ENCODE results near the gene IL12RB1.
"Not testable (repeated sequence)": the region's sequence is repeated elsewhere in the genome, so short reads cannot be mapped to it uniquely, and the experiment has no call there.

The IL12RB1 gene

DNA sequence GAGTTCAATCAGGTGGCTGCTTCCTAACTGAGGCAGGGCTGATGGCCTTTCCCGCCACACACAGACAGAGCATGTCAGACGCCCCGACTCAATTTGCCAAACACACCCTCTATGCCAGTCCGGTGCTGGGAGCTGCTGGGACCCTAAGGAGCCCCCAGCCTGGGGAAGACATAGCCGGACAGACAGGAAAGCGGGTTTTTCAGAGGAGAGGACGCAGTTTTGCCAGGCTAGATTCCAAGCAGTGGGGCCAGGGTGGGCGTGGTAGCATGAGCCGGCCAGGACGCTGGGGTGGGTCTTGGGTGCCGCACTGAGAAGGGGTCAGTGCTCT, 30.6 kb upstream of the IL12RB1 start:
- DNase-seq, result no peak
- intact Hi-C loops (cut with DNase I), result loop anchor here (5.0 kb wide), 1 partner anchor 35 kb away; the partner anchor contains the start of gene PIK3R2

DNA sequence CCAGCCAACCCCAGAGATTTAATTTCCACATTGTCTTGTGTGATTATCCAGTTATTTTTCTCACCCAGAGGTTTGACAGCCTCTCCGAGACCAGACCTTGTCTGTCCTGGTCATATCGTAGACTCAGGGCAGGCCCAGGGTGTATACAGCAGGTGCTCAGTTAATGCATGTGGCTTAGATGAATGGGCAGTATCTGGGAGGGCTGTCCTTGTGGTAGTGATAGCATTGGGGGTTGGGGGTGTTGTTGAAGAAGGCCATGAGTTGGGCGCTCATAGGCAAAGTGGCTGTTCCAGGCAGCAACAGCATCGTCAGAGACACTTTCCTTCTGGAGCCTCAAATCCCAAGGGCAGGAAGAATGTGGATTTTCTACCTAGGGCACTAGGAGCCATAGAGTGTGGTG, 27.7 kb upstream of the IL12RB1 start:
- intact Hi-C loops (cut with DNase I), result no loop called here
- DNase-seq, result no peak

DNA sequence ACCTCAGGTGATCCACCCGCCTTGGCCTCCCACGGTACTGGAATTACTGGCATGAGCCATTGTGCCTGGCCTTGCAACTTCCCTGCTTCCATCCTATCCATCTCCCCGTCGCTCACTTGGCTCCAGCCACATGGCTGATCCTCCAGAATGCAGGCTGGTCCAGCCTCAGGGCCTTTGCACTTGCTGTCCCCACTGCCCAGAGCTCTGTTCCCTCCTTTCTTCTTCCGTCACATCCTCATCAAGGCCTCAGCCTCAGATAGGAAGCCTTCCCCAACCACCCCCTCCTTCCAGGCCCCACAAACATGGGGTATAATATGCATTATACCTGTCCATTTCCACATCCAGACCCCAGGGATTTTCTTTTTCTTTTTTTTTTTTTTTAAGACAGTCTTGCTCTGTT, 27.1 kb upstream of the IL12RB1 start:
- no peak for DNase-seq
- intact Hi-C loops (cut with DNase I), result no loop called here

DNA sequence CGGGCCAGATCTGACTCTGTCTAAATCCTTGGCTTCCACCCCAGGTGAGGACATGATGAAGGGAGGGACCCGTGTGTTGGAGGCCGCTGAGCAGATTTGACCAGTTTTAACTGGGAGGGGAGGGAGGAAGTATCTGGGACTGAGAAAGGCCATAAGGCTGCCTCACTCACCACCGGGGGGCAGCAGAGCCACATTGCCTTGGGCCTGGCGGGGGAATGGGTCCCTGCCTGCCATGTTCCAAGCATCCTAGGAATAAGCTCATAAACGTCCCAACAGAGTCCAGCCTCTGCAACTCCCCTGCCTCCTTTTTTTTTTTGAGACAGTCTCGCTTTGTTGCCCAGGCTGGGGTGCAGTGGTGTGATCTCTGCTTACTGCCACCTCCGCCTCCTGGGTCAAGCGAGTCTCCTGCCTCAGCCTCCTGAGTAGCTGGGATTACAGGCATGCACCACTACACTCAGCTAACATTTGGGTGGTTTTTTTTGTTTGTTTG, 26.3 kb upstream of the IL12RB1 start:
- DNase-seq, result peak; percentile 86 to 96 (median 92)
- intact Hi-C loops (cut with DNase I), result no loop called here

DNA sequence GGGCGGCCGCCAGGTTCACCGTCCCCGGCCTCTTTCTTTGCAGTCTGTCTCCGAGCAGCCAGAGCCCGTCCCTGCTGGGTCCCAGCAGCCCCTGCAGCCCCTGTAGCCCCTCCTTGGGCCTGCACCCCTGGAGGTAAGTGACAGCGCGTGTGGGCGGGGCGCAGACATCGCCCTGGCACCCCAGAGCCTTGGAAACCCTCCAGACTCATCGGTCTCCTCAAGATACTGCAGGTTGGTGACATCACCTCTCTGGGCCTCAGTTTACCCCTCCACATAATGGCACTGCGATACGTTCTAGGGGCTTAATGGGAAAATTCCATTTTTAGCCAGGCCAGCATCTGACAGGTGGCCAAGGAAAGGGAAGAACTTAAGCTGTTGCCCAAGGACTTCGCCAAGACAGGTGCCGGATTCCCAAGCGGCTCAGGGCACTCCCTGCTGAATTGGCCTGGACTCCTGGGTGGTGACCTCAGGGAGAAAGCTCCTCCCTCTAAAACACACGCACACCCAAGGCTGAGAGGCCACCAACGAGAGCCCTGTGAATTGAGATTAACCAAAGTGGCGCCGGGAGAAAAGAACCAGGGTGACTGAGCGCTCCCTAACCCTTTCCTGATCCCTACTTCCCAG, 24.0 kb upstream of the IL12RB1 start:
- DNase-seq, result no peak
- intact Hi-C loops (cut with DNase I), result no loop called here

DNA sequence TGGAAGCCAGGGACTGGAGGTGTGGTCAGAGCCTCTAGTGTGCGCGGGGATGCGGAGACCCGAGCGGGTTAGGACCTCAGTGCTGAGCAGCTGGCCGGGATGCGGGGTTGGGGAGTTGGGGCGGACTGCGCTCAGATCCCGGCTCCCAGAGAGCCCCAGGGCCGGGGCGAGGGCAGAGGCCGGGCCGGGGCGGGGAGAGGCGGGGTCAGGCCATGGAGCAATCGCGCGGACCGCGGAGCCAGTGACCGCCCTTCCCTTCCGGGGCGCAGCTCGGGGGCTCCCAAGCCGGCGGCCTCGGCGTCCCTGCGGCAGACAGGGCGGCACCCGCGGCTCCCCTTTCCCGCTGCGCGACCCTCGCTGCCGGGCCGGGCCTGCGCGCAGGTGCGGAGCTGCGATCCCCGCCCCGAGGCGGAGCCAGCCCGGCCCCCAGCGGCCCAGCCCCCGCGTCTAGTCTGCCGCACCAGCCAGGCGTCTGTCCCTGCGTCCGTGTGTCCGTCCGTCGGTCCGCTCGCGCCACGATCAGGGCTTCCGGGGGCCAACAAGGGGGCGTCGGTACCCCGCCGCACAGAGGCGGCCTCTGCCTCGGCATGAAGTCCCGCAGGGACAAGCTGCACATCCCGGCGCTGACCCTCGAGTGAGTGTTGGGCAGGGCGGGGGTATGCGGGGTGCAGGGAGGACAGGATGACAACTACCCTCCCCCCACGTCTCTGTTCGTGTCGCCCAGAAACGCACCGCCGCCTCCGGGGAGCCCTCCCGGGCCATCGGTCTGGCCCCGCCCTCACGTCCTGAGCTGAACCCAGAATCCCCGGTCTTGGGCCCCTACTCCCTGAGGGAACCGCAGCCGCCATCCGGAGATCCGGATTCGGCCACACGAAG, 23.2 kb upstream of the IL12RB1 start:
- peak in 37 of 42 donors; percentile 46 to 82 (median 63) for DNase-seq
- intact Hi-C loops (cut with DNase I), result no loop called here

DNA sequence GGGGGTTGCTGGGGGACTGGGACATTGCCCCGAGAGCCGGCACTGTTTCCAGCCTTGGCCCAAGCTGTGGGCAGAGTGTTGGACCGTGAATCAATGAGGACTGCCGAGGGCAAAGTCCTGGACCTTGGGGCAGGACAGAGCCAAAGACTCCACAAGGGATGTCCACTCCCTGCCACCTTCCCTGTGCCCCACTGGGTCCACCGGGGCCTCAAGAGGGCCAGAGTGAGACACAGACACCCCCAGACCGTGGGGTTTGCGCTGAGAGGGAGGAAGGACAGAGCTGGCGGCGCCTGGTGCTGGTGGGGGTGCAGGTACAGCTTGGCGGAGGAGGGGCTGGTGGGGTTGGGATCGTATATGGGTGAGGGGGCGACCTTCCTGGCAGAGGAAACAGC, 22.6 kb upstream of the IL12RB1 start:
- DNase-seq, result no peak
- intact Hi-C loops (cut with DNase I), result no loop called here

DNA sequence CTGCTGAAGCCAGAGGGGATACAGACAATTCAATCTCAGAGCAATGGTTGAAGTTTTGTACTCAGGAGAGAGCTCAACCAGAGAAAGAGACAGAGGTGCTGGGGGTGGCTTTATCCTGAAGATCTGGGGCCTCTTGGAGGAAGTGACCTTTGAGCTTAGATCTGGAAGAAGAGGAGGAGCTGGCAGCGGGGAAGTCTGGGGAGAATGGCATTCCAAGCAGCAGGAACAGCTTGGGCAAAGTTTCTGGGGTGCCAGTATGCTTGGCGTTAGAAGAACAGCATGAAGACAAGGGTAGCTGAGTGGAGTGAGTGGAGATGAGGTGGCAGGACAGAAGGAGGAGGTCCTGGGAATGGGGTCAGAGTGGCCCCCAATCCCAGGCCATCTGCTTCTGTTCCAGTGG, 22.2 kb upstream of the IL12RB1 start:
- no peak for DNase-seq
- intact Hi-C loops (cut with DNase I), result no loop called here

DNA sequence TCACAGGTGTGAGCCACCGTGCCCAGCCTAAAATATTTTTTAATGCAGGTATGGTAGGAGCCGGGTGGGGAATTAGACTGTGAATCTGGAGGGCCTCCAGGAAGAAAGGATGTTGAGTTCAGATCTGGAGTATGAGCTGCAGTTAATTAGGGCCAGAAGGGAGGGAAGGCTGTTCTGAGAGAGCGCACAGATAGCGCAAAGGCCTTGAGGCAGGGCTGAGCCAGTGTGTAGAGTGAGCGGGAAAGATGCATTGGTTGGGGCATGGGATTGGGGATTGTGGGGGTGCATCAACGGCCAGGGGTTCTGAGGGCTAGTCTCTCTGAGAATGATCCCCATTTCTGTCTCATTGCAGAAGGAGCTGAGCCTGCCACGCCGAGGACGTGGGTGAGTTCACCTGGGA, 20.5 kb upstream of the IL12RB1 start:
- intact Hi-C loops (cut with DNase I), result no loop called here
- no peak for DNase-seq

DNA sequence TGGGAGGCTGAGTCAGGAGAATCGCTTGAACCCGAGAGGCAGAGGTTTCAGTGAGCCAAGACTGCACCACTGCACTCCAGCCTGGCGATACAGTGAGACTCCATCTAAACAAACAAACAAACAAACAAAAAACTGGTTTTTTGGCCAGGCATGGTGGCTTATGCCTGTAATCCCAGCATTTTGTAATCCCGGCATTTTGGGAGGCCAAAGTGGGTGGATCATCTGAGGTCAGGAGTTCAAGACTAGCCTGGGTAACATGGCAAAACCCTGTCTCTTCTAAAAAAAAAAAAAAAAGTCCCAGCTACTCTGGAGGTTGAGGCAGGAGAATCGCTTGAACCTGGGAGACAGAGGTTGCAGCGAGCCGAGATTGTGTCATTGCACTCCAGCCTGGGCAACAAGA, 18.5 kb upstream of the IL12RB1 start:
- DNase-seq; intact Hi-C loops (cut with DNase I): not testable (repeated sequence)

DNA sequence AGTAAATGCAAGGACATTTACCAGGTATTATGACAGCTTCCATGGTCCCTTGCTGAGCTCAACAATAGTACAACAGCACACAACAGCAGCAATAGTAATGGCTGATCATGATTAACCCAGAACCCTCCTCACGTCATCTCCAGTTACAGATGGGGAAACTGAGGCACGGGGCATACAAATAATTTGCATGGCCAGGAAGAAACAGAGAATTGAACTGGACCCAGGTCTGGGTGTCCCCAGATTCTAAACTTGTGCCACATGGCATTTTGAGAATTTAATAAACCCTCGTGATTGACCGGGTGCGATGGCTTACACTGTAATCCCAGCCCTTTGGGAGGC, 18.0 kb upstream of the IL12RB1 start:
- DNase-seq, result no peak
- intact Hi-C loops (cut with DNase I), result no loop called here

DNA sequence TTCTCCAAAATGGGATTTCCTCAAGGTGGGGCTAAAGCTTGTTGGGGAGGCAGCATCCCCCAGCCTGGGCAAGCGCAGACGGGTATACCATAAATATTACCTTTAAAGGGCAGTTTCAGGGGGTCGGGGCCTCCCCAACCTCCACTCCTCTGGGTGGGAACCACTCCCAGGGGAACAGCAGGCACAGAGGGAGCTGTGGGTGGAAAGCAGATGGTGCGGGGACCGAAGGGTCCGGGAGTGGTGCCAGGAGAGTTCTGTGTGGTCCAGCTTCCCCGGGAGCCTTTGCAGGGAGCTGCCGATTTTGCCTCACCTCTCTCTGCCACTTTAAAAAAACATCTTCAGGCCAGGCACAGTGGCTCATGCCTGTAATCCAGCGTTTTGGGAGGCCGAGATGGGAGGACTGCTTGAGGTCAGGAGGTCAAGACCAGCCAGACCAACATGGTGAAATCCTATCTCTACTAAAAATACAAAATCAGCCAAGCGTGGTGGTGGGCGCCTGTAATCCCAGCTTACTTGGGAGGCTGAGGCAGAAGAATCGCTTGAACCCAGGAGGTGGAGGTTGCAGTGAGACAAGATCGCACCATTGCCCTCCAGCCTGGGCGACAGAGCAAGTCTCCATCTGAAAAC, 16.3 kb upstream of the IL12RB1 start:
- intact Hi-C loops (cut with DNase I), result no loop called here
- DNase-seq, result no peak

DNA sequence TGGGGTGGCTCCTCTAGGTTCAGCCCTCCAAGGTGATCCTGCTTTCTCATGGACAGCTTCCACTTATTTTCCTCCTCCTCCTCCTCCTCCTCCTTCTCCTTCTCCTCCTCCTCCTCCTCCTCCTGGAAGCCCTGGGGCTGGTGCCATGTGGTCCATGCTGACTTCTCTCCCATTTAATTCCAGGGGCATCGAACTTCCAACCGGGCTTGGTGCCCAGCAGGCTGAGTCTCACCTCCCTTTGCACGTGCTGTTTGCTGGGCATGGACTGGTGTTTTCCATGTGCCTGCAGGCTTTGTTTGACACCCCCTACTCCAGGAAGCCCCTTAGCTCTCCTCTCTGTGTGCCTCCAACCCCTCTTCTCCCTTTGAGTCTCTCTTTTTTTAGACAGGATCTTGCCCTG, 14.5 kb upstream of the IL12RB1 start:
- no peak for DNase-seq
- intact Hi-C loops (cut with DNase I), result no loop called here

DNA sequence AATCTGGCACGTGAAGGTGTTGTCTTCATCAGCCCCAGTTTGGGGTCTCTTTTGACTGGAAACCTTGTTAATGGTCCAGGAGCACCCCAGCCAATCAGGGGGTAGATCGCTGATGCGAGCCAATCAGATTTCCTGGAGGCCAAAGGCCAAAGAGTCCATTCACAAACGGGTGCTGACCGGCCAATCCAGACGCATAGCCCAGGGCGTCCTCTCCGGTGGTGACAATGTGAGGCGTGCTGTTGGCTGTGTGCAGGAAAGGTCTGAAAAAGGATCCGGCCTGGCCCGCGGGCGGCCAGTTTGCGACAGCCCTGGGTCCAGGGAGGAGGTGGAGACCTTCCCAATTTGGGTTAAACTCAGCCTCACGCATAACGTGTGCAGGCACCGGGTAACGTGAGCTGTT, 14.0 kb upstream of the IL12RB1 start:
- intact Hi-C loops (cut with DNase I), result no loop called here
- peak in 25 of 42 donors; percentile 38 to 83 (median 54) for DNase-seq

DNA sequence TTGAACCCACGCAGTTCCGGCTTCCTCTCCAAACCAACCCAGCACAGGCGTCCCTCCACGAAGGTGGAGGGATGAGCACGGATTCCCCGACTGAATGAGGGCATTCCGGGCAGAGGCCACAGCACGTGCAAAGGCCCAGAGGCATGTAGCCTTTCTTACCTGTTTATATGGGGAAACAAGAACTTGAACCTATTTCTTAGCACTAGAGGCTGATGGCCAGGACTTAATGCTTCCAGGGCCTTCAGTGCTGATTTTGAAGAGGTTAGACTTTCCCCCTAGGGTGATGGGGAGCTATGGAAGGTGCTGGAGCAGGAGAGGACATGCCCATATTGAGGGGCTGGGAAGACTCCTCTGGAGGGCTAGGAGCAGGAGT, 12.9 kb upstream of the IL12RB1 start:
- intact Hi-C loops (cut with DNase I), result no loop called here
- DNase-seq, result no peak

DNA sequence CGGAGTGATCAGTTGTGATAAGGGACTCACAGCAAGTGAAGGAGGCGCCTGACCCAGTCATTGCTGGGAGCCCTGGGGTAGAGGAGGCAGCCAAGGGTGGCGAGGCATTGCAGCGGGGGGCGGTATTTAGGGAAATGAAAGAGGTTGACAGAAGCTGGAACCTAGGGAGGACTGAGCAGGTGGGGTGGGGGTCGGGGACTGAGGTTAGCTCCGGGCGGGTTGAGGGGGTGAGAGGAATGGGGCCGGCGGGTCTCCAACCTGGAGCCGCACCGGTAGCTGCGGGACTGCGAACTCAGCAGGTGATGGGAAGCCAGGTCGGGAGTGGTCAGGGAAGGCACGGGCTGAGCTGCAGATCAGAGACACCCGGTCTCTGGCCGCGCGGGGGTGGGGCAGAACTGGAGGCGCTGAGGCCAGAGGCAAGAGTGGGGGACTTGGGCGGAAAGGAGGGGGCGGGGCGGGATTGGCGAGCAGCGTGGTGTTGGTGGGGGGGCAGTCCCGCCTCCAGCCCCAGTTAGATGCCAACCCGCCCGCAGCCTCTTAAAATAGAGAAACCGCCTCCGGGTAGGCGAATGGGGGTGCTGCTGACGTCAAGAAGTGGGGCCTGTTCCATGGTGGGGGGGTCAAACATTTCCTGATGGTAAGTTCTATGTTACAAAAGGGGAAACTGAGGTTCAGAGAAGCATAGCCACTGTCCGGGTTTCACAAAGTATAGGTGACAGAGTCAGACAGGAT, 12.3 kb upstream of the IL12RB1 start:
- DNase-seq, result peak in 22 of 42 donors; percentile 29 to 81 (median 54)
- intact Hi-C loops (cut with DNase I), result no loop called here

DNA sequence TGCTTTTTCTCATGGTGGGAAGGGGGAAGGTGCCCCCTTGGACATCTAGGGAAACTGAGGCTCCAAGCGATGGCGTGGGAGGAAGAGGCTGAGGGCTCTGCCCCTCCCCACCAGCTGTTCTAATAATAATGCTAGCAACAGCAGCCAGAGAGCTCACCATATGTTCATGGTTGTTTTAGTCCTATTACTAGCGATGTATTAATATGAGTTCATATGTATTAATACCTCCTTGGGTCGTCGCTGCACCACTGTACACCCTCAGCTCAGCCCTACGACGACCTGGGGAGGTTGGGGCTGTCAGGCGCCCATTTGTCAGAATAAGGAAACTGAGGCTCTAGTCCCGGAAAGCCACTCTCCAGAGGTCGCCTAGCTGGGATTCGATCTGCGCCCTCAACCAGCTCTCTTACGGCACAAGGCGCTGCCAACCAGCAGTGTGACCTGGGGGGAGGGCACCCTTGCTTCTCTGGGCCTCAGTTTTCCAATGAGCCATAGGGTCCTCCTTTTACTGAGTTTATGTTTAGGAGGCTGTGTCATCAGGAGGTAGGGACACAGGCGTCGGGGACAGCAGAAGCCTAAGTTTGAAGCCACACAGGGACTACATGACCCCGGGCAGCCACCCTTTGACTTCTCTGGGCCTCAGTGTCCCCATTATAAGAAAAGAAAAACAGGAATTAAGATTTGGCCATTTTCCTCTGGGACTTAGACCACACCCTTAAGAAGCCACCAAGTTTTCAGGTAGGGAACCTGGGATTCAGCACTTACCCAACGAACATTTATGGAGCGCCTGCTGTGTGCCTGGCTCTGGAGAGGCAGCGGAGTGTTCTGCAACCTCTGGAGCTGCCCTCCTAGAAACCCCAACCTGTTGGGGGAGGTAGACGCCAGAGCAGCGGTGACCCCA, 11.5 kb upstream of the IL12RB1 start:
- no peak for DNase-seq
- intact Hi-C loops (cut with DNase I), result no loop called here

DNA sequence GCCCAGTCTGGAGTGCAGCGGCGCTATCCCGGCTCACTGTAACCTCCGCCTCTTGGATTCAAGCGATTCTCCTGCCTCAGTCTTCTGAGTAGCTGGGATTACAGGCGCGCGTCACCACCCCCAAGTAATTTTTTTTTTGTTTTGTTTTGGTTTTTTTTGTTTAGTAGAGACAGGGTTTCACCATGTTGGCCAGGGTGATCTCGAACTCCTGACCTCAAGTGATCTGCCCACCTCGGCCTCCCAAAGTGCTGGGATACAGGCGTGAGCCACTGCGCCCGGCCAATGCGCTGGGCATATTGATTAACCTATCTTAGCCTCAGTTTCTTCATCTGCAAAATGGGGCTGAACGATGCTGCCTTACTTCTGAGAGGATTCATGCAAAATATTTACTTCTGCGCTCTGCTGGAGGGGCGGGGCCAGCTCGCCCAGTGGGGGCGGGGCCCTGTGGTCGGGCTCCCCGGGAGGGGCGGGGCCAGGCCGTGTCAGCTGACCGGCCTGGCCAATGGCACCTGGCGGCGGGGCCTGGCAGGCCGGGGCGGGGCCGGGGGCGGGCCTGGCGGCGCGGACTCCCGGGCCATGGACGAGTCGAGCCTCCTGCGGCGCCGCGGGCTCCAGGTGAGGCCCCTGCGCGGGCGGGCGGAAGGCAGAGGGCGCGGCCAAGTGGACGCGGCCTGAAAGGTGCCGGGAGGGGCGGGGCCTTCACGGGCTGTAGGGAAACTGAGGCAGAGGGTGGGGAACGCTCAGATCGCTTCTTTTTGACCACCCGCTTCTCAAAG, 10.7 kb upstream of the IL12RB1 start, which contains the start of gene MAST3:
Gene MAST3 (plus strand): TSS at position 562 of the 776 bp plus-strand sequence. CDS start 15 bp downstream, at position 577.
- intact Hi-C loops (cut with DNase I), result no loop called here
- peak; percentile 79 to 94 (median 89) for DNase-seq

Measured in head of caudate nucleus (tissue), 42 donors.